Ectodermal cell (in vitro differentiated cells): ENCODE measurements around the gene MAGED4. TPM values are rescaled to one million over a fixed set of nuclear protein-coding genes. Genes with fewer than 3 reads are reported as not detected.
"Not testable (repeated sequence)": the region's sequence is repeated elsewhere in the genome, so short reads cannot be mapped to it uniquely, and the experiment has no call there.

Source experiments
- H3K27ac ChIP-seq: 2 replicates; pipeline ENCODE4 v1.7.0; 2013; ENCODE audit warnings: mild to moderate bottlenecking, low read depth, low read length; ENCODE audit not compliant: insufficient read depth, poor library complexity, severe bottlenecking
- H3K27me3 ChIP-seq: 2 replicates; pipeline ENCODE4 v1.7.0; 2013; ENCODE audit warnings: mild to moderate bottlenecking, low read length; ENCODE audit not compliant: insufficient read depth, control insufficient read depth, poor library complexity, severe bottlenecking
- H3K36me3 ChIP-seq: one replicate; pipeline ENCODE4 v1.7.0; 2013; ENCODE audit warnings: low read length; ENCODE audit not compliant: control insufficient read depth, insufficient read depth
- H3K4me1 ChIP-seq: one replicate; pipeline ENCODE4 v1.7.0; 2013; ENCODE audit warnings: low read length; ENCODE audit not compliant: control insufficient read depth, insufficient read depth
- H3K4me3 ChIP-seq: 2 replicates; pipeline ENCODE4 v1.7.0; 2013; ENCODE audit warnings: low read depth, low read length, control low read depth; ENCODE audit not compliant: insufficient read depth
- H3K9me3 ChIP-seq: 2 replicates; pipeline ENCODE4 v1.7.0; 2013; ENCODE audit warnings: mild to moderate bottlenecking, low read length, moderate library complexity; ENCODE audit not compliant: control insufficient read depth
- WGBS, 2 experiments: methylation state at CpG; one replicate each; pipeline ENCODE4 v1.1.7; 2013; ENCODE audit warnings: missing lambda C conversion rate in 2 of 2; 5-methylcytosine and 5-hydroxymethylcytosine counted together
- polyA plus RNA-seq, 4 experiments: library from polyadenylated mRNA; stranded (reverse); fragments of 50-300 nt; gene quantifications; one replicate each; pipeline ENCODE4 v1.2.3, GENCODE V29; 2013

The MAGED4 gene, protein sequence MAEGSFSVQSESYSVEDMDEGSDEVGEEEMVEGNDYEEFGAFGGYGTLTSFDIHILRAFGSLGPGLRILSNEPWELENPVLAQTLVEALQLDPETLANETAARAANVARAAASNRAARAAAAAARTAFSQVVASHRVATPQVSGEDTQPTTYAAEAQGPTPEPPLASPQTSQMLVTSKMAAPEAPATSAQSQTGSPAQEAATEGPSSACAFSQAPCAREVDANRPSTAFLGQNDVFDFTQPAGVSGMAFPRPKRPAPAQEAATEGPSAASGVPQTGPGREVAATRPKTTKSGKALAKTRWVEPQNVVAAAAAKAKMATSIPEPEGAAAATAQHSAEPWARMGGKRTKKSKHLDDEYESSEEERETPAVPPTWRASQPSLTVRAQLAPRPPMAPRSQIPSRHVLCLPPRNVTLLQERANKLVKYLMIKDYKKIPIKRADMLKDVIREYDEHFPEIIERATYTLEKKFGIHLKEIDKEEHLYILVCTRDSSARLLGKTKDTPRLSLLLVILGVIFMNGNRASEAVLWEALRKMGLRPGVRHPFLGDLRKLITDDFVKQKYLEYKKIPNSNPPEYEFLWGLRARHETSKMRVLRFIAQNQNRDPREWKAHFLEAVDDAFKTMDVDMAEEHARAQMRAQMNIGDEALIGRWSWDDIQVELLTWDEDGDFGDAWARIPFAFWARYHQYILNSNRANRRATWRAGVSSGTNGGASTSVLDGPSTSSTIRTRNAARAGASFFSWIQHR
- polyA plus RNA-seq (2013, experiment 1 of 4) = 92.2 TPM
- polyA plus RNA-seq (2013, experiment 2 of 4) = 94.8 TPM
- polyA plus RNA-seq (2013, experiment 3 of 4) = 77.1 TPM
- polyA plus RNA-seq (2013, experiment 4 of 4) = 76.7 TPM

DNA sequence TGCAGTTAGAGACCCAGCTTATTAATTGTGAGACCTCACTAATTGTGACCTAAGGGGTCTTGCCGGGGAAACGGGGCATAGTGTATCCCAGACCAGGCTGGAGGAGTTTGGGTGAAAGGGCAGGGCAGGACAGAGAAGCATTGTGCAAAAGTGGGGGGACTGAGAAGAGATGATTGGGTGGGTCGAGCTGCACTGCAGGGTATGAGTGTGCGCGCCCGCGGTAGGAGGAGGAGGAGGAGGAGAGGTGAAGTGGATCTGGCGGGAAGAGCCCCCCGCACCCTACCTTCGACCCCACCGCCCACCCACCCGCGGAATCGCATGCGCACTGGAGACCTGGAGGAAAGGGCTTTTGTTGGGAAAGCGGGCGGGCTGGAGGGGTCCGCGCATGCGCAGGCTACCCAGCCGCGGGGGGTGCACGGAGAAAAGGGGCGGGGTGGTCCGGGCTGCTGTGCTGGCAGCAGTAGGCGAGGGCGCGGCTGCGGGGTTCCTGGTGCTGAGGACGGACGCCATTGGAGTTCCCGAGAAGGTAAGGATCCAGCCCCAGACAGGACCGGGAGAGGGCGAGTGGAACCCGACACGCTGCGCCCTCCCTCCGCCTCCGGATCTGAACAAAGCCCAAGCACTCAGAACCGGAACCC is at the start of gene MAGED4:
Gene MAGED4 (plus strand): TSS at position 449 of the 638 bp plus-strand sequence. CDS start 1,035 bp downstream, outside the sequence.
- H3K4me3 ChIP-seq, H3K27ac ChIP-seq, H3K27me3 ChIP-seq, H3K4me1 ChIP-seq, H3K36me3 ChIP-seq, H3K9me3 ChIP-seq: not testable (repeated sequence)
- whole genome bisulfite sequencing, 2 experiments = no CpG with 5 or more reads among the region's 40 CpGs

DNA sequence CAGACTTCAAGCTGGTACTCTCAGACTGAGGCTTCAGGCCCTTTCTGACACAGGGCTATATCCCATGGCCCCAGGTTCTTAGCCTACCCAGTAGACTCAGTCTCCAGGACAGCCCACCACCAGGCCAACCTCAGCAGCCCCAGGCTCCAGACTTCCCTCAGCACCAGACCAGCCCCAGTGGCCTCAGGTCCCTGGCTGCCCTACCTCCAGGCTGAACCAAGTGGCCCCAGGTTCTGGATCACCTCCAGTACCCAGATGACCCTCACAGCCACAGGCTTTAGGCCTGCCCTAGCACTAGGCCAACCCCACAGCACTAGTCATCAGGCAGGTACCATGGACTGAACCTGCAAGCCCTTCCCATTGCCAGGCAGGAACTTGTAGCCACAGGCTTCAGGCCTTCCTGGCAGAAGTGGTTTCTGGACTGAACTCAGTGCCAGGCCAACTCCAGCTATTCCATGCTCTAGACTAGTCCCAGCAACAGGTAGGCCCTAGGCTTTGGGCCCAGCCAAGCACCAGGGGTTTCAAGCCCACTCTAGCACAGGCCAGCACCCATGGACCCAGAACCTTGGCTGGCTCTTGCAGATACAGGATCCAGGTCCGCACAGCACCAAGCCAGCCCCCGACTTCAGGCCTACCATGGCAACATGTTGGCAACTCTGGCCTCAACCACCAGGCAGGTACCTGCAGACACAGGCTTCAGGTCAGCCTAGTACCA is 45.7 kb upstream of the MAGED4 start:
- Histone ChIP-seq H3K27ac (no peak overlapping the region), H3K9me3 (no peaks in the 10 kb centered on the region), H3K4me1 (no peaks in the 10 kb centered on the region), H3K27me3 (no peaks in the 10 kb centered on the region), H3K4me3 (no peak overlapping the region), H3K36me3 (no peaks in the 10 kb centered on the region)
- 95 to 96% methylated on average over 2 of the region's 2 CpGs for WGBS, 2 experiments

DNA sequence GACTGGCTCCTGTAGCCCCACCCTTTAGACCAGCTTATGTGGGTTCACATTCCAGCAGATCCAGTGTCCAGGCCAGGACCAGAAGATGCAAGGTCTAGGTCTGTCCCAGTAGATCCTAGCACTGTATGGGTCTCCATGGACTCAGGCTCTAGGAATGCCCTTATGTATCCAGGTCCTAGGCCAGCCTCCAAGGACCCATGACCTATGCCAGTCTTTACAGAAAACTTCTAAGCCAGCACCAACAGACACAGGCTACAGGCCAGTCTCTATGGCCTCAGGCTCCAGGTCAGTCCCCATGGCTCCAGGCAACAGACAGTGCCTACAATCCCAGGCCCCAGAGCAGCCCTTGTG is 45.2 kb upstream of the MAGED4 start:
- Histone ChIP-seq H3K36me3 (no peaks in the 10 kb centered on the region), H3K4me3 (no peak overlapping the region), H3K4me1 (no peaks in the 10 kb centered on the region), H3K9me3 (no peaks in the 10 kb centered on the region), H3K27me3 (no peaks in the 10 kb centered on the region), H3K27ac (no peak overlapping the region)

DNA sequence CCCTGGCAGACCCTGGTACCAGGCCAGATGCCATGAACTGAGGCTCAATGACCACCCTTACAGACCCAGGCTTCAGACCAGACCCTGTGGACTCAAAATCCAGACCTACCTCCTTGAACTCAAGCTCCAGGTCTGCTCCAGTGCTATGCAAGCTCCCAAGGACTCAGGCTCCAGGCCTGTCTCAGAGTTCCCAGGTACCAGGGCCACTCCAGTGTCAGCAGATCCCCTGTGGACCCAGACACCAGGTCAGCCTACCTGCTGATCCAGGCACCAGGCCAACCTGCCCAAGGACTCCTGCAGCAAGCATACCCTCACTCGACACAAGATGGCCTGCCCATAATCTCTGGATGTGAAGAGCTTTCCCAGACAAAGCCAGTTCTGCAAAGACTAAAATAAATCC is 44.7 kb upstream of the MAGED4 start:
- H3K9me3 ChIP-seq = no peaks in the 10 kb centered on the region
- WGBS, 2 experiments = 100% methylated on average over 1 of the region's 1 CpG
- H3K27me3 ChIP-seq = no peaks in the 10 kb centered on the region
- no peak overlapping the region for H3K27ac ChIP-seq
- H3K4me1 ChIP-seq = no peaks in the 10 kb centered on the region
- no peaks in the 10 kb centered on the region for H3K36me3 ChIP-seq
- H3K4me3 ChIP-seq = no peak overlapping the region

DNA sequence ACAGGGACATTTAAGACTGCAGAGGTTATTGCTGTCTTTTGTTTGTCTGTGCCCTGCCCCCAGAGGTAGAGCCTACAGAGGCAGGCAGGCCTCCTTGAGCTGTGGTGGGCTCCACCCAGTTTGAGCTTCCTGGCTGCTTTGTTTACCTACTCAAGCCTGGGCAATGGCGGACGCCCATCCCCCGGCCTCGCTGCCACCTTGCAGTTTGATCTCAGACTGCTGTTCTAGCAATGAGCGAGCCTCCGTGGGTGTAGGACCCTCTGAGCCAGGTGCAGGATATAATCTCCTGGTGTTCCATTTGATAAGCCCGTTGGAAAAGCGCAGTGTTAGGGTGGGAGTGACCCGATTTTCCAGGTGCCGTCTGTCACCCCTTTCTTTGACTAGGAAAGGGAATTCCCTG is 34.0 kb upstream of the MAGED4 start:
- not testable (repeated sequence) for H3K4me1 ChIP-seq, H3K36me3 ChIP-seq, H3K27ac ChIP-seq, H3K9me3 ChIP-seq, H3K27me3 ChIP-seq, H3K4me3 ChIP-seq
- 94 to 96% methylated on average over 10 of the region's 10 CpGs for WGBS, 2 experiments

DNA sequence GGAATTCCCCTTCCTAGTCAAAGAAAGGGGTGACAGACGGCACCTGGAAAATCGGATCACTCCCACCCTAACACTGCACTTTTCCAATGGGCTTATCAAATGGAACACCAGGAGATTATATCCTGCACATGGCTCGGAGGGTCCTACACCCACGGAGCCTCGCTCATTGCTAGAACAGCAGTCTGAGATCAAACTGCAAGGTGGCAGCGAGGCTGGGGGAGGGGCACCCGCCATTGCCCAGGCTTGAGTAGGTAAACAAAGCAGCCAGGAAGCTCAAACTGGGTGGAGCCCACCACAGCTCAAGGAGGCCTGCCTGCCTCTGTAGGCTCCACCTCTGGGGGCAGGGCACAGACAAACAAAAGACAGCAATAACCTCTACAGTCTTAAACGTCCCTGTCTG is 24.5 kb upstream of the MAGED4 start:
- 93 to 94% methylated on average over 8 of the region's 8 CpGs for WGBS, 2 experiments
- H3K27ac ChIP-seq, H3K4me1 ChIP-seq, H3K27me3 ChIP-seq, H3K4me3 ChIP-seq, H3K36me3 ChIP-seq, H3K9me3 ChIP-seq: not testable (repeated sequence)

DNA sequence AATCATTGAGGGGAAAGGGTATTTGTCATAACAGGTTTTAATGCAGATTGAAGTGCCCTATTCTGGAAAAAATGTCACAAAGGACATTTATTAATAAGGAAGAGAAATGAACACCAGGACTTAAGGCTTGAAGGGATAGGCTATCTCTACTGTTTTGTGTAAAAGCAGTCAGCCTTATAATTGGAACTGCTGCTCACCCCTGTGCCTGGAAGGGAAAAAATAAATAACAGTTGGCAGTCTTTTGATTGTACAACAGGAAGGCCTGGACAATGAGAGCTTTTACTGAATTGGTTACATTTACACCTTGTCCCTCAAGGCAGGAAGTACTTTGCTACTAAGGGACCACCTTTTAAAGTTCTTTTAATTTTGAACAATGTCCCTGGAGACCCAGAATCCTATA is 17.8 kb upstream of the MAGED4 start:
- H3K4me3 ChIP-seq = no peak overlapping the region
- no peak overlapping the region for H3K27ac ChIP-seq
- H3K4me1 ChIP-seq = no peaks in the 10 kb centered on the region
- H3K36me3 ChIP-seq = no peaks in the 10 kb centered on the region
- H3K27me3 ChIP-seq = no peaks in the 10 kb centered on the region
- no peaks in the 10 kb centered on the region for H3K9me3 ChIP-seq

DNA sequence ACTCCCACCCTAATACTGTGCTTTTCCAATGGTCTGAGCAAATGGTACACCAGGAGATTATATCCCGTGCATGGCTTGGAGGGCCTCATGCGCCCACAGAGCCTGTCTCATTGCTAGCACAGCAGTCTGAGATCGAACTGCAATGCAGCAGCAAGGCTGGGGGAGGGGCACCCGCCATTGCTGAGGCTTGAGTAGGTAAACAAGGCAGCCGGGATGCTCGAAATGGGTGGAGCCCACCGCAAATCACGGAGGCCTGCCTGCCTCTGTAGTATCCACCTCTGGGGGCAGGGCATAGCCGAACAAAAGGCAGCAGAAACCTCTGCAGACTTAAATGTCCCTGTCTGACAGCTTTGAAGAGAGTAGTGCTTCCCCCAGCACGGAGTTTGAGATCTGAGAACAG is 13.6 kb upstream of the MAGED4 start:
- H3K4me3 ChIP-seq = not testable (repeated sequence)
- 88 to 89% methylated on average over 10 of the region's 10 CpGs for WGBS, 2 experiments

DNA sequence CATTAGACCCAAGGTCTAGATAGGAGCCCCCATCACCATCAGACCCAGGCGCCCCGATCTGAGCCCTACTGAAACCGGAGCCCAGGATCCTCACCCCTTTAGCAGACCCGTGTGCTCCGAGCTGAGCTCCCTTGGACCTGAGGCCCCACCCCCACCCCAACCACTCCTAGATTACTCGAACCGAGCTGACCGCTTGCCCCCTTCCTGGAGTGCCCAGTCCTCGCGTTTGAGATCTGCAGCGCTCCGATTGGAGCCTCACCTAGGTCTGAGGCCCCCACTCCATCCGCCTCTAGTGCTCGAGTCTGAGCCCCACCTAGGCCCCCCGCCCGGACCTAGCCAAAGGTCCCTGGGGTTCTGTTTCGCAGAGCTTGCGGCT is 378 bp downstream of the MAGED4 start:
- H3K36me3 ChIP-seq, H3K27ac ChIP-seq, H3K9me3 ChIP-seq, H3K27me3 ChIP-seq, H3K4me1 ChIP-seq, H3K4me3 ChIP-seq: not testable (repeated sequence)
- no CpG with 5 or more reads among the region's 18 CpGs for WGBS, 2 experiments

More for the DNA sequence above, 13.6 kb upstream of the MAGED4 start:
- not testable (repeated sequence) for H3K27ac ChIP-seq, H3K9me3 ChIP-seq, H3K27me3 ChIP-seq, H3K4me1 ChIP-seq, H3K36me3 ChIP-seq

DNA sequence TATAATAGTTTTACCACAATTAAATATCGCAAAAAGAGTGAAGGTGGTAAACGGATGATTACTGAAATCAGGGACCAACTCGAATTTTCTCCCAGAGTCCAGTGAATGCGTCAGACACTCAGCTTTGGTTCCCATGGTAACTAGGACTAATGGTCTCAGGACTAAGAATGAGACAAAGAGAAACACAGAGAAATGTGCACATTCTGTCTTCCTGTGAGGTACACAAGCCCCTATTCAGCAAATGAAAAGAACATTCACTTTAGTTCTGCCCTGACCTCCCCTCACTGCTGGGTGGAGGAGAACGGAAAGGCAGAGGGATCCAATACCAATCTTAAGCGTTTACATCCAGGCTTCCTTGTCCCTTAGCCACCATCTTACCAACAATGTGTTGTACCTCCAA is 26.7 kb downstream of the MAGED4 start:
- not testable (repeated sequence) for H3K4me3 ChIP-seq, H3K9me3 ChIP-seq, H3K27me3 ChIP-seq, H3K27ac ChIP-seq, H3K36me3 ChIP-seq, H3K4me1 ChIP-seq
- WGBS, 2 experiments = no CpG with 5 or more reads among the region's 6 CpGs
